Body of pancreas (tissue), 4 donors: ENCODE data around the gene QPRT.
"Not testable (repeated sequence)": the region's sequence is repeated elsewhere in the genome, so short reads cannot be mapped to it uniquely, and the experiment has no call there.

Source experiments
- CTCF ChIP-seq, 7 experiments: fragments of 450-650 bp in 4 of 7; fragments of 200-600 bp in 3 of 7; sonication (generic) in 3 of 7; IDR thresholded peaks; one replicate each; pipeline ENCODE4 v1.5.1; 2016 to 2019; ENCODE audit warnings: antibody characterized with exemption in 7 of 7
- POLR2A ChIP-seq, 3 donors: fragments of 450-650 bp; IDR thresholded peaks; one replicate each; pipeline ENCODE4 v1.6.1; 2016; ENCODE audit warnings: antibody characterized with exemption in 3 of 3, mild to moderate bottlenecking in 2 of 3

- not testable (repeated sequence) for TF ChIP-seq CTCF, POLR2A (IDR thresholded peaks at IDR 0.05)
Measured at GRCh38 chr16:29692606-29693005, 13.6 kb downstream of the QPRT start.
